A673 (cell line): ENCODE results near the gene TMEM198. TPM values are rescaled to one million over a fixed set of nuclear protein-coding genes. Genes with fewer than 3 reads are reported as not detected.
A peak's percentile ranks its signal among the peaks of the same experiment; 100 is the strongest.

Source experiments
- BruUV-seq: library from RNA; stranded (reverse); fragments of 400-500 nt; replicated peaks from 2 replicates; lab custom pipeline; 2021; lab: Mats Ljungman, UMichigan
- CTCF ChIA-PET: fragments of 300-600 bp; sonication (Branson Sonifier 250); formaldehyde crosslinking; loops from one replicate; lab custom pipeline; 2022; ENCODE audit warnings: antibody characterized with exemption; lab: Charles Lee
- POLR2A ChIA-PET: fragments of 300-600 bp; sonication (Branson Sonifier 250); formaldehyde crosslinking; loops from one replicate; lab custom pipeline; 2022; ENCODE audit warnings: antibody characterized with exemption; ENCODE audit not compliant: low non-redundant PET; lab: Charles Lee
- DNase-seq: peaks from one replicate; pipeline ENCODE4 v3.0.0-alpha.2; 2015; ENCODE audit warnings: low spot score
- H3K27ac ChIP-seq: fragments of 200-600 bp; sonication (generic); 2 replicates; pipeline ENCODE4 v1.5.1; 2016; ENCODE audit warnings: mixed run types, low read depth, mild to moderate bottlenecking, mixed read lengths, antibody characterized with exemption, low read length; ENCODE audit not compliant: poor library complexity, severe bottlenecking
- H3K27me3 ChIP-seq: fragments of 200-600 bp; sonication (generic); replicated peaks from 2 replicates; pipeline ENCODE4 v1.6.1; 2017; ENCODE audit warnings: mixed run types, low read depth, mild to moderate bottlenecking, mixed read lengths, antibody characterized with exemption, low read length; ENCODE audit not compliant: insufficient read depth, poor library complexity
- H3K36me3 ChIP-seq: fragments of 200-600 bp; sonication (generic); 2 replicates; pipeline ENCODE4 v1.6.1; 2016; ENCODE audit warnings: mixed run types, mild to moderate bottlenecking, mixed read lengths, antibody characterized with exemption, low read length; ENCODE audit not compliant: insufficient read depth, poor library complexity, severe bottlenecking
- H3K4me1 ChIP-seq: fragments of 200-600 bp; sonication (generic); 2 replicates; pipeline ENCODE4 v1.6.1; 2017; ENCODE audit warnings: mixed run types, mild to moderate bottlenecking, mixed read lengths, antibody characterized with exemption, low read length; ENCODE audit not compliant: insufficient read depth, poor library complexity, severe bottlenecking
- H3K4me3 ChIP-seq: fragments of 200-600 bp; sonication (generic); 2 replicates; pipeline ENCODE4 v1.5.1; 2016; ENCODE audit warnings: low read depth, mixed run types, mild to moderate bottlenecking, mixed read lengths, low read length; ENCODE audit not compliant: poor library complexity, severe bottlenecking
- H3K9me3 ChIP-seq: fragments of 200-600 bp; sonication (generic); 2 replicates; pipeline ENCODE4 v1.6.1; 2016; ENCODE audit warnings: mixed run types, low read depth, mild to moderate bottlenecking, mixed read lengths, antibody characterized with exemption, low read length; ENCODE audit not compliant: poor library complexity, severe bottlenecking
- EZH2 ChIP-seq: fragments of 200-600 bp; sonication (generic); IDR thresholded peaks from 2 replicates; pipeline ENCODE4 v1.6.1; 2017; ENCODE audit warnings: borderline replicate concordance, low read depth, mild to moderate bottlenecking, mixed read lengths, antibody characterized with exemption, low read length; ENCODE audit not compliant: poor library complexity, severe bottlenecking
- intact Hi-C: fragments of 100-400 bp; cut with micrococcal nuclease; formaldehyde crosslinking; loops from one replicate; pipeline ENCODE4 v1.10.0; 2022; ENCODE audit not compliant: unreplicated experiment
- total RNA-seq: library from RNA; stranded (reverse); gene quantifications from 2 replicates; pipeline ENCODE4 v1.2.3, GENCODE V29; 2021
- TF ChIP-seq, protein P1 (sequence below): fragments of 300-800, 200-600 bp; sonication (generic); conservative IDR thresholded peaks from 2 replicates; pipeline ENCODE4 v1.5.1; 2017; ENCODE audit warnings: low read depth, mild to moderate bottlenecking, antibody characterized with exemption, low read length, moderate library complexity, mixed read lengths

TMEM198 gene
- total RNA-seq, 1 experiment from 2014 or later, result 4.6 TPM

DNA sequence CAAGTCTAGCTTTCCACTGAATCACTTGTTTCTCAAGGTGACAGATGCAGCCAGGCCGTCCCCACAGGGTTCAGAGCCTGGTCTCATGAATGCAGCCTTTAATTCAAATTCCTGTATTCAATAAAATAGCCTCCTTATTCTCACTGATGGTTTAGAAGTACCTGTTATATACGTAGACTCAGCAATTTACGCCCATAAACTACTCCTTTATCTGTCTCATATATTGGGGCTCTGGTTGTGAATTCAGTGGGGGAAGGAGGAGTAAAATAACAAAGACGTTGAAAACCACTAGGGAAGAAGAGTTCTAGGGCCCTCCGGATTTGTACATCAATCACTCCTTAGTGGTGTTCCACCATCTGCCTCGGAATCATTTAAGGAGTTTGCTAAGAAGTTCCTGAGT lies 25.8 kb downstream of the TMEM198 start:
- no peak for DNase-seq
- Histone ChIP-seq H3K27me3 (no peaks in the 10 kb centered on the region), H3K4me1 (peaks cover 14% of the 10 kb centered on the region), H3K9me3 (no peaks in the 10 kb centered on the region), H3K36me3 (no peaks in the 10 kb centered on the region), H3K27ac (no peak overlapping the region), H3K4me3 (peak overlapping the region; percentile 70)
- intact Hi-C loops, result no loop called here
- POLR2A ChIA-PET, result no interaction called here
- CTCF ChIA-PET, result no interaction called here
- BruUV-seq, result TSS peak; percentile 60
- TF ChIP-seq, protein P1, sequence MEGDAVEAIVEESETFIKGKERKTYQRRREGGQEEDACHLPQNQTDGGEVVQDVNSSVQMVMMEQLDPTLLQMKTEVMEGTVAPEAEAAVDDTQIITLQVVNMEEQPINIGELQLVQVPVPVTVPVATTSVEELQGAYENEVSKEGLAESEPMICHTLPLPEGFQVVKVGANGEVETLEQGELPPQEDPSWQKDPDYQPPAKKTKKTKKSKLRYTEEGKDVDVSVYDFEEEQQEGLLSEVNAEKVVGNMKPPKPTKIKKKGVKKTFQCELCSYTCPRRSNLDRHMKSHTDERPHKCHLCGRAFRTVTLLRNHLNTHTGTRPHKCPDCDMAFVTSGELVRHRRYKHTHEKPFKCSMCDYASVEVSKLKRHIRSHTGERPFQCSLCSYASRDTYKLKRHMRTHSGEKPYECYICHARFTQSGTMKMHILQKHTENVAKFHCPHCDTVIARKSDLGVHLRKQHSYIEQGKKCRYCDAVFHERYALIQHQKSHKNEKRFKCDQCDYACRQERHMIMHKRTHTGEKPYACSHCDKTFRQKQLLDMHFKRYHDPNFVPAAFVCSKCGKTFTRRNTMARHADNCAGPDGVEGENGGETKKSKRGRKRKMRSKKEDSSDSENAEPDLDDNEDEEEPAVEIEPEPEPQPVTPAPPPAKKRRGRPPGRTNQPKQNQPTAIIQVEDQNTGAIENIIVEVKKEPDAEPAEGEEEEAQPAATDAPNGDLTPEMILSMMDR, result no peak
- no peak for TF ChIP-seq EZH2

DNA sequence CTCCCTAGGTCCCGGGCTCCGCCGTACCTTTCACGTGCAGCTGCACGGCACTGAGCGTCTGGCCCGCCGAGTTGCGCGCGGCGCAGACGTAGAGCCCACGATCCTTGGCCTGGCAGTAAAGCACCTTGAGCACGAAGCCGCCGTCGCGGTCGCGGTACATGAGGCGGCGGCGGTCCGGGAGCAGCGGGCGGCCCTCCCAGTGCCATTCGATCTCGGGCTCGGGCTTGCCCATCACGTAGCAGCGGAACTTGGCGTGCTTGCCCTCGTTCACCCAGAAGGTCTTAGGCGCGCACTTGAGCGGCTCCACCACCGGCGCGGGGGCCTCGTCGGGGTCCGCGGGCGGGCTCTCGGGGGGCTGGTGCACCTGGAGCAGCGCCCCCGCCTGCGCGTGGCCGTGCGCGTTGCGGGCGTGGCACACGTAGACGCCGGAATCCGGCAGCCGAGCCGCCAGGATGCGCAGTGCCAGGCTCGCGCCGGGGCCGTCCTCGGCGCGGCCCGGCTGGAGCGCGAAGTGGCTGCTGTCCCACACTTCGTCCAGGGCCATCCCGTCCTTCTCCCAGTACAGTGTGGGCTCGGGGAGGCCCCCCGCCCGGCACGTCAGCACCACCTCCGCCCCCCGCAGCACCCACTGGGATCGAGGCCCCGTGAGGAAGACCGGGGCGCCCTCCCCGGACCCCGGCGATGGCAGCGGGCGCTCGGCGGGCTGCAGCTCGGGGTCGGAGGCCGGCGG lies 26.5 kb downstream of the TMEM198 start:
- DNase-seq, result no peak
- ChIA-PET POLR2A (no interaction called here), CTCF (interaction anchor here (0.7 to 1.1 kb wide), 2 partner anchors 18 to 52 kb away, joined by 3 read pairs; no protein-coding TSS in a partner anchor)
- no peaks in the 10 kb centered on the region for H3K9me3 ChIP-seq
- H3K27me3 ChIP-seq, result no peaks in the 10 kb centered on the region
- BruUV-seq, result no TSS peak
- intact Hi-C loops, result no loop called here
- no peaks in the 10 kb centered on the region for H3K36me3 ChIP-seq
- TF ChIP-seq EZH2, result no peak
- TF ChIP-seq, protein P1, result no peak
- H3K4me1 ChIP-seq, result peaks cover 14% of the 10 kb centered on the region
- H3K27ac ChIP-seq, result peak overlapping the region; percentile 77
- peak overlapping the region; percentile 70 for H3K4me3 ChIP-seq

DNA sequence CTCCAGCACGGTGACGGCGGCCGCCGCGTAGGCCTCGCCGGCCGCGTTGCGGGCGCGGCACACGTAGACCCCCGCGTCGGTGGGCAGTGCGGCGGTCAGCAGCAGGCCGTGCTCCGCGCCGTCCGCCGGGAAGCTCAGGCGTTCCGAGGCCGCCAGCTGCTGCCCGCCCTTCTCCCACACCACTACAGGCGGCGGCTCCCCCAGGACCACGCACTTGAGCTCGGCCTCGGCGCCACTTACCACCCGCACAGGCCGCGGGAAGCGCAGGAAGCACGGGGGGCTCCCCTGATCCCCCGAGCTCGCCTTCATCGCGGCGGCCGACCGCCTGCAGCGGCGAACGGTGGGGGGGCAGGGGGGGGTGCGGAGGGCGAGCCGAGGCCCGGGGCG lies 27.1 kb downstream of the TMEM198 start:
- CTCF ChIA-PET, result interaction anchor here (0.6 to 1.1 kb wide), 3 partner anchors 18 to 106 kb away, joined by 3 read pairs; no protein-coding TSS in a partner anchor
- intact Hi-C loops, result no loop called here
- POLR2A ChIA-PET, result no interaction called here

More for the DNA sequence above, 27.1 kb downstream of the TMEM198 start:
- peak overlapping the region; percentile 70 for H3K4me3 ChIP-seq
- peaks cover 14% of the 10 kb centered on the region for H3K4me1 ChIP-seq
- peak overlapping the region; percentile 77 for H3K27ac ChIP-seq
- BruUV-seq, result no TSS peak
- H3K36me3 ChIP-seq, result no peaks in the 10 kb centered on the region
- H3K27me3 ChIP-seq, result no peaks in the 10 kb centered on the region
- no peaks in the 10 kb centered on the region for H3K9me3 ChIP-seq
- TF ChIP-seq, protein P1, result no peak
- no peak for TF ChIP-seq EZH2
- DNase-seq, result no peak
